Activated CD8-positive, alpha-beta memory T cell treated with anti-CD3 and anti-CD28 coated beads, Interleukin-2, amount 50 U/mL, for 1 hour (primary cell): Measurements from ENCODE around the gene RAPGEF2.
"Not testable (repeated sequence)": the region's sequence is repeated elsewhere in the genome, so short reads cannot be mapped to it uniquely, and the experiment has no call there.

Source experiments
- DNase-seq: peaks from one replicate; pipeline ENCODE4 v3.0.0-alpha.2; 2020; ENCODE audit errors: extremely low read depth

The RAPGEF2 gene

DNA sequence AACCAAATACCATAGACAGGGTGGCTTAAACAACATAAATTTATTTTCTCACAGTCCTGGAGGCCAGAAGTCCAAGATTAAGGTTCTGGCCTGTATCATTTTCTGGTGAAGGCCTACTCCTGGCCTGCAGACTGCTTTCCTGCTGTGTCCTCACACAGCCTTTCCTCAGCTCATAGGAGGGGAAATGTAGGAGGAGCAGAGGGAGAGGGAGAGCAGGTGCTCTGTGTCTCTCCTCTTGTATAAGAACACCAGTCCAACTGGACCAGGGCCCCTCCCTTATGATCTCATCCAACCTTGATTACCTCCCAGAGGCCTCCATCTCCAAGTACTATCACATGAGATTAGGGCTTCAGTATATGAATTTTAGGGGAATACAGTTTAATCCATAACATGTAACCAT is 34.3 kb downstream of the RAPGEF2 start:
- no peak for DNase-seq

- DNase-seq: no peak
Observed at GRCh38 chr4:159138436-159138835, 35.6 kb downstream of the RAPGEF2 start.

- no peak for DNase-seq
Observed at GRCh38 chr4:159141193-159141592, 38.3 kb downstream of the RAPGEF2 start.

GRCh38 chr4:159142241-159142640 is 39.4 kb downstream of the RAPGEF2 start:
- no peak for DNase-seq

GRCh38 chr4:159142681-159143384 is 40.0 kb downstream of the RAPGEF2 start:
- DNase-seq: no peak

- no peak for DNase-seq
Observed at GRCh38 chr4:159143687-159144086, 40.8 kb downstream of the RAPGEF2 start.

- DNase-seq: no peak
Observed at GRCh38 chr4:159144112-159144694, 41.3 kb downstream of the RAPGEF2 start.

DNA sequence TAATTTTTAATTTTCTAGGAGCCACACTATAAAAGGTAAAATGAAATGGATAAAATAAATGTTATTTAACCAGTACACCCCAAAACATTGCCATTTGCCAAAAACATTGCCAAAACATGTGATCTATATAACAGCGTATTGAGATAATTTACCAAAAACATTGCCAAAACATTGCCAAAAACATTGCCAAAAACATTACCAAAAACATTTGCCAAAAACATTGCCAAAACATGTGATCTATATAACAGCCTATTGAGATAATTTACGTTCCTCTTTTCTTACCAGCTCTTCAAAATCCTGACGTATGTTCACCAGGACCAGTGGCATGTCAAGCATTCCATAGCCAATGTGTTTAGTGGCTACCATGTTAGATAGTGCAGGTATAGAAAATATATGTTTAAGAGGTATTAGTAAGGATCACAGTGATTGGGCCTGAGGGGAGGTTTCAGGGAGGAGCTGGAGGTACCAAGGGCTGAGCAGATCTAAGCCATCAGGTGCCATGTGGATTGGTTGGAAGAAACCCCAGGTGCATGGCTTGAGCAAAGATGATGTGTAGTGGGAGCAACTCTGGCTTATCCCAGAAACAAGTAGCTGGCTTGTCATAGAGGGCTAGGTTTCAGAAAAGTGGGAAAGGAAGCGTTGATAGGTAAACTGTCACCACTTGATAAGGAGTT is 42.6 kb downstream of the RAPGEF2 start:
- DNase-seq: no peak

DNA sequence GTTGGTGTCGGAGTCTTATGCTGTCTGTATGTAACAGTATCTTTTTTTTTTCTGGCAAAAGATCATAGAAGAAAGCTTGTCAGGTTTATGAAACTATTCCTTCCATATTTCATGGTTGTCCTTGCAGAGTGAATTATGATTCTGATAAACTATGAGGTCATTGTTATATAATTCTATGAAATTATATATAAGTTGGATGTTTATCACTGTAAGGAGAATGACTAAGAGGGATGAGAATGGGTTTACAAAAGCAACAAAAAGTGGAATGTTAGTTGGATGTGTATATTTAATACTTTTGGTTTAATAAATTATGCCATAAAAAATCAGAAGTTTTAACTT is 43.1 kb downstream of the RAPGEF2 start:
- no peak for DNase-seq

DNA sequence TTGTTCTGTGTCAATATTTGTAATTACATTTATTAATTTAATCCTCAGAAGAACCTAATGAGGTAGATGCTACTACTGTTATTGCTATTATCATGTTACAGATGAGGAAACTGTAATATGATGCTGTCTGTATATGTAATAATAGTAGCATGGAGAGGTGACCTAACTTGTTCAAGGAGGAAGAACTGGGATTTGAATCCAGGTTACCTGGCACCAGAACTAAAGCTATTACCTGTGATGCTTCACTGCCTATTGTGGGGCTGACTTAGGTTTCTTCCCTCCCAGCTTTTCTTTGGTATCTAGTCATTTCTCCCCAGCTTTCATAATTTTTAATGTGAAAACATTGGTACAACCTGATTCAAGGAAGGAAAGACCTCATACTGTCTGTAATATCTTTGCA is 43.6 kb downstream of the RAPGEF2 start:
- no peak for DNase-seq

- no peak for DNase-seq
Observed at GRCh38 chr4:159148441-159148840, 45.6 kb downstream of the RAPGEF2 start.

DNA sequence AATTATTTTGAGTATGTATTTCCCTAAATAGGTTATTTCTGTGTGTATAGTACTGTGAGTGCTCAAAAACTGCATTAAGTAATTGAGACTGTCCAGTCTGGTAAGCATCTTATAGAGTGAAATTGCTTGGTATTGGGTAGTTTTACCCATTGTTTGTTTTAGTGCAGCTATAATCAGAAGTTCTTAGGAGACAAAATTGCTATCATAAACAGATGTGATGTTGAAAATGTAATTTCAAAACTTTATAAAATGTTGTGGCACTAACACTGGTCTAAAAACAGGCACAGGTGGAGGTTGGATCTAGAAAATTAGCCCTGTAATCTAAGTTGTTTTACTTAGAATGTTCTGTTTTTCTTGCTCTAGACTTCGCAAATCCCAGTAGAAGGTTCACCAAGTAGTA is 46.8 kb downstream of the RAPGEF2 start:
- no peak for DNase-seq

DNA sequence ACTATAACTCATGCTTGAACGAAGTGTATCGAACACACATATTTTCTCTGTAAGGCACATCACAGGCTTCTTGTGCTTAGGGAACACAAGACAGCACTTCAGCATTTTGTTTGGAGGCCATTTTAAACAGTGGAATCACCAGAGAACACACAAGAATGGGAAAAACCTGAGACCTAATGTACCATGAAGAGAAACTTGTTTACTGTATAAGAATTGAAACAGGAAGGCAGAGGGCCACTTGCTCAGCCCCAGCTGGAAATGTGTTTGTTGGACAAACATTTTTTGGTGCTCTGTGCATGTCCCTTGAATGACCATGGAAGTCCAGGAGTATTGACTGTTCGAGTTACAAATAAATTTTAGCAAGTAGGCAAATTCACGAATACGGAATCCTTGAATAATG is 47.5 kb downstream of the RAPGEF2 start:
- no peak for DNase-seq

GRCh38 chr4:159150821-159151390 is 48.0 kb downstream of the RAPGEF2 start:
- DNase-seq: no peak

DNA sequence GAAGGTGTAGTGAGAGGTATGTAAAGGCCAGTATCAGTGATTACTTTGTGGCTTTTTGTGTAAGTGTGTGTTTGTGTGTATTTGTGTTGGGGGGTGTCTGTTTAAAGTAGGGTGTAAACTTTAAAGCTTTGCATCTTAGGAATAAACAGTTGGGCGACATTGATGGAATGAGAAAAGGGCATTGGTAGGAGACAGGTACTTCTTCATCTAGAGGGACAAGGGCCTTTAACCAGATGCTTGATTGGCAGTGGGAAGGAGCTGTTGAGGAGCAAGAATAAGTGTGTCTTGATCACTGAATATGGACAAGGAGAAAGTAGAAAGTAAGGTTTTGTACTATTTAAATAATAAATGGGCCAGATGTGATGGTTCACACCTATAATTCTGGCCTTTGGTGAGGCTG is 48.8 kb downstream of the RAPGEF2 start:
- no peak for DNase-seq

DNA sequence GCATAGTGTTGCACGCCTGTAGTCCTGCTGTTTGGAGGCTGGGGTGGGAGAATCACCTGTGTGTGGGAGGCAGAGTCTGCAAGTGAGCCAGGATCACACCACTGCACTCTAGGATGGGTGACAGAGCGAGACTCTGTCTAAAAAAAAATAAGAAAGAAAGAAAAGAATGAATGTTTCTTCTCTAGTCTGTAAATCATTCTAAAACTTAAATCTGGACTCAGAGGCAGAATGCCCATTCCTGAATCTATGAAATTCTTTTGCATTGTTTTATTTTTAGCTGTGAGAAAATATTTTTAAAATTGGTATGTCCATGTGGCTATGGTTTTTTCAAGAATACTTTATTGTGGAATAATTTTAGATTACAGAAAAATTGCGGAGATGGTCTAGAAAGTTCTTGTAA is 49.3 kb downstream of the RAPGEF2 start:
- DNase-seq: no peak

DNA sequence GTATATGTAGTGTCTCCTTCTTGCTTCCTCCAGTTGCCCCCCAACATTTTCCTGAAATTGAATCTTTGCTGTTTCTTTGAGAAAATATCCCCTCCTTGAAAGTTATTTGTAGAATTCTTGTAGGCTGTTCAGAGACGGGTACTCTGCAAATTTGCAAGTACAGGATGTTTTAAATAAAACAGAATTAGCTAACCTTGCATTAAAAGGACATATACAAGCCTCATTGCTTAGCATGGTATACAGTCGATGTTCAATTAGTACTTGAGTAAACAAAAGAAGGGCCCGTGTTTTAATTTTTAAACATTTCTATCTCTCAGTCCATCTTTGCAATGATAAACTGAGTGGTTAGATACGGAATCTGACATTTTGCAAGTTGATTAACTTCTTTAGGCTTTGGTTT is 50.8 kb downstream of the RAPGEF2 start:
- DNase-seq: no peak

DNA sequence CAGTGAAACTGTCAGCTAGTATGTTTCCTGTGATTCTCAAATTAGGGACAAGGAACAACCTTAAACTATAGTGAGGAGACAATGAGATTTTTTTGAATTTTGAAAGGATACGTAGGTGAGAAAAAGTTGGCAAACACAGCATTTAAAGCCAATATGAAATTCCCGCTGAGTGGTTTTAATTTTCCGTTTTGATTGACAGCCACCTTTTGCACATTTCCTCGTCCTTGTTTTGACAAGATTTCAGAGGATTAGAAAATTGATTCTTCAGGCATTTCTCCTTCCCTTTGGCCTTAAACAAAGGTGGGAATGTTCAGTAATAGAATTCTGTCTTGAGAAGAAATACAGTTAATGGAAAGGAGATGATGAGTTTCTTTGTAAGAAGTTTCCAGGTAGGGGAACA is 52.2 kb downstream of the RAPGEF2 start:
- DNase-seq: no peak

GRCh38 chr4:159158083-159158617 is 55.3 kb downstream of the RAPGEF2 start:
- no peak for DNase-seq

- DNase-seq: no peak
Observed at GRCh38 chr4:159158985-159159384, 56.1 kb downstream of the RAPGEF2 start.

DNA sequence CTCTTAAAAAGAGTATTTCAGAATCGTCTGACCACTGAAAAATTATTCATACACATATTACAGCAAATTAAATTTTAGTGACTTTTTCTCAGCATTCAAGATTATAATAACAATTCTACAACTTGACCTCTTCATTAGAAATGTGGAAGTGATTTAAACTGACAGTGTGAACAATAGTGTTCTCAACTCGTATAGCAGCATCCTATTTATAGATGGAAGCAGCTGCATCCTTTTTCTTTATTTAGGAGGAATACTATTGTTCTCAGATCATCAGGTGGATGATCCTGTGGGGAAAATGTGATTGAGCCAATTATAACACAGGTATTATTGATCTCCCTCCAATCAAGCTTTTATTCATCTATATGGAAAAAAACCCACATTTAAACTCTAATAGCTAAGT is 56.7 kb downstream of the RAPGEF2 start:
- DNase-seq: no peak

GRCh38 chr4:159160242-159160641 is 57.4 kb downstream of the RAPGEF2 start:
- no peak for DNase-seq

- DNase-seq: not testable (repeated sequence)
Observed at GRCh38 chr4:159161436-159161835, 58.6 kb downstream of the RAPGEF2 start.
